Hematopoietic multipotent progenitor cell treated with erythropoietin and hydrocortisone succinate and interleukin-3 and kit ligand, for 8 days (in vitro differentiated cells): ENCODE data around the gene SLC4A1AP.
A peak's percentile ranks its signal among the peaks of the same experiment; 100 is the strongest.

Experiments
- DNase-seq: peaks from one replicate; pipeline ENCODE4 v3.0.0-alpha.2; 2015

The SLC4A1AP gene

GRCh38 chr2:27703638-27704341, 40.1 kb downstream of the SLC4A1AP start:
- peak; percentile 86 for DNase-seq

GRCh38 chr2:27704342-27704876, 40.7 kb downstream of the SLC4A1AP start:
- DNase-seq = no peak

GRCh38 chr2:27705851-27706622, 42.3 kb downstream of the SLC4A1AP start:
- no peak for DNase-seq

- DNase-seq = no peak
These were observed 44.0 kb downstream of the SLC4A1AP start for GRCh38 chr2:27707462-27708256.

GRCh38 chr2:27708257-27708654, 44.6 kb downstream of the SLC4A1AP start:
- DNase-seq = no peak

GRCh38 chr2:27708666-27709065, 45.0 kb downstream of the SLC4A1AP start:
- DNase-seq = no peak

- DNase-seq = no peak
These were observed 45.6 kb downstream of the SLC4A1AP start for GRCh38 chr2:27709326-27709725.

GRCh38 chr2:27709960-27710575, 46.4 kb downstream of the SLC4A1AP start:
- no peak for DNase-seq

- no peak for DNase-seq
These were observed 47.1 kb downstream of the SLC4A1AP start for GRCh38 chr2:27710640-27711430.

- DNase-seq = no peak
These were observed 48.1 kb downstream of the SLC4A1AP start for GRCh38 chr2:27711804-27712203.

- DNase-seq = no peak
These were observed 48.8 kb downstream of the SLC4A1AP start for GRCh38 chr2:27712522-27712921.

GRCh38 chr2:27713201-27713600, 49.5 kb downstream of the SLC4A1AP start:
- DNase-seq = no peak

- DNase-seq = no peak
These were observed 50.4 kb downstream of the SLC4A1AP start for GRCh38 chr2:27714053-27714452.

- no peak for DNase-seq
These were observed 51.2 kb downstream of the SLC4A1AP start for GRCh38 chr2:27714851-27715291.

- DNase-seq = no peak
These were observed 51.9 kb downstream of the SLC4A1AP start for GRCh38 chr2:27715318-27716210.

- no peak for DNase-seq
These were observed 52.8 kb downstream of the SLC4A1AP start for GRCh38 chr2:27716301-27717069.

- DNase-seq = no peak
These were observed 53.5 kb downstream of the SLC4A1AP start for GRCh38 chr2:27717070-27717795.

GRCh38 chr2:27720004-27720551, 56.4 kb downstream of the SLC4A1AP start:
- DNase-seq = no peak

GRCh38 chr2:27721335-27721734, 57.6 kb downstream of the SLC4A1AP start:
- DNase-seq = no peak
